WTC11 (cell line): Measurements from ENCODE around the gene TBX5. TPM values are rescaled to one million over a fixed set of nuclear protein-coding genes. Genes with fewer than 3 reads are reported as not detected.

ENCODE experiments used
- ATAC-seq: fragments of 200-7000 bp; cut with Tn5 transposase; 2 replicates; pipeline ENCODE4 v1.10.0; 2021; ENCODE audit warnings: mild to moderate bottlenecking, moderate library complexity
- CTCF ChIA-PET: fragments of 300-600 bp; sonication (Branson Sonifier 250); formaldehyde crosslinking; loops from one replicate; lab custom pipeline; 2021; ENCODE audit warnings: antibody characterized with exemption; lab: Charles Lee
- POLR2A ChIA-PET: fragments of 350-600 bp; sonication (Branson Sonifier 250); formaldehyde crosslinking; loops from one replicate; lab custom pipeline; 2021; ENCODE audit warnings: antibody characterized with exemption; lab: Charles Lee
- DNase-seq: peaks from one replicate; pipeline ENCODE4 v3.0.0; 2021; ENCODE audit warnings: low spot score
- H3K27ac Mint-ChIP-seq: 2 replicates; pipeline ENCODE4 v1.8.0; 2021; ENCODE audit warnings: mixed read lengths
- H3K27me3 Mint-ChIP-seq: 2 replicates; pipeline ENCODE4 v1.8.0; 2021; ENCODE audit warnings: low read depth, mild to moderate bottlenecking, moderate library complexity, mixed read lengths
- H3K36me3 Mint-ChIP-seq: 2 replicates; pipeline ENCODE4 v1.8.0; 2021; ENCODE audit warnings: mixed read lengths
- H3K4me1 Mint-ChIP-seq: 2 replicates; pipeline ENCODE4 v1.8.0; 2022; ENCODE audit warnings: mixed read lengths
- H3K4me3 Mint-ChIP-seq: 2 replicates; pipeline ENCODE4 v1.8.0; 2021; ENCODE audit warnings: mild to moderate bottlenecking, moderate library complexity, mixed read lengths
- H3K9me3 Mint-ChIP-seq: 2 replicates; pipeline ENCODE4 v1.8.0; 2021; ENCODE audit warnings: mixed read lengths
- CREM ChIP-seq: sonication (generic); formaldehyde crosslinking; IDR thresholded peaks from 2 replicates; pipeline ENCODE4 v1.8.1; 2022; ENCODE audit warnings: mild to moderate bottlenecking, missing genetic modification reagents, moderate library complexity
- E2F5 ChIP-seq: sonication (generic); formaldehyde crosslinking; IDR thresholded peaks from 2 replicates; pipeline ENCODE4 v1.8.1; 2022; ENCODE audit warnings: mild to moderate bottlenecking, moderate library complexity, missing genetic modification reagents
- ETV6 ChIP-seq: sonication (generic); formaldehyde crosslinking; IDR thresholded peaks from 2 replicates; pipeline ENCODE4 v1.8.1; 2022; ENCODE audit warnings: mild to moderate bottlenecking, missing genetic modification reagents
- FOXK1 ChIP-seq: sonication (generic); formaldehyde crosslinking; IDR thresholded peaks from 2 replicates; pipeline ENCODE4 v1.8.0; 2022; ENCODE audit warnings: mild to moderate bottlenecking, moderate library complexity, missing genetic modification reagents
- HMGXB4 ChIP-seq: sonication (generic); formaldehyde crosslinking; IDR thresholded peaks from 2 replicates; pipeline ENCODE4 v1.8.1; 2023; ENCODE audit warnings: mild to moderate bottlenecking, moderate library complexity, missing genetic modification reagents
- MAX ChIP-seq: sonication (generic); formaldehyde crosslinking; IDR thresholded peaks from 2 replicates; pipeline ENCODE4 v1.8.0; 2022; ENCODE audit warnings: mild to moderate bottlenecking, missing genetic modification reagents
- NR2C2 ChIP-seq: sonication (generic); formaldehyde crosslinking; IDR thresholded peaks from 2 replicates; pipeline ENCODE4 v1.8.0; 2022; ENCODE audit warnings: mild to moderate bottlenecking, missing genetic modification reagents
- SOX15 ChIP-seq: fragments of 250-450 bp; sonication (Bioruptor Pico); IDR thresholded peaks from 2 replicates; pipeline ENCODE4 v1.9.0; 2021; ENCODE audit warnings: mild to moderate bottlenecking
- SP1 ChIP-seq: sonication (generic); formaldehyde crosslinking; conservative IDR thresholded peaks from 2 replicates; pipeline ENCODE4 v1.8.1; 2022; ENCODE audit warnings: missing genetic modification reagents
- USF1 ChIP-seq: sonication (generic); formaldehyde crosslinking; IDR thresholded peaks from 2 replicates; pipeline ENCODE4 v1.8.0; 2022; ENCODE audit warnings: mild to moderate bottlenecking, missing genetic modification reagents
- ZBTB43 ChIP-seq: sonication (generic); formaldehyde crosslinking; IDR thresholded peaks from 2 replicates; pipeline ENCODE4 v1.8.1; 2023; ENCODE audit warnings: mild to moderate bottlenecking, missing genetic modification reagents
- ZNF232 ChIP-seq: sonication (generic); formaldehyde crosslinking; IDR thresholded peaks from 2 replicates; pipeline ENCODE4 v1.8.0; 2022; ENCODE audit warnings: mild to moderate bottlenecking, missing genetic modification reagents
- ZNF423 ChIP-seq: fragments of 250-450 bp; sonication (Bioruptor Pico); IDR thresholded peaks from 2 replicates; pipeline ENCODE4 v2.1.2; 2022; ENCODE audit warnings: mild to moderate bottlenecking, moderate library complexity
- total RNA-seq: library from RNA; stranded (reverse); gene quantifications from 3 replicates; pipeline ENCODE4 v1.2.3, GENCODE V29; 2021
- TF ChIP-seq, protein P1 (sequence below): fragments of 250-450 bp; sonication (Bioruptor Pico); IDR thresholded peaks from 2 replicates; pipeline ENCODE4 v1.9.0; 2021; ENCODE audit warnings: mild to moderate bottlenecking
- TF ChIP-seq, protein P2 (sequence below): sonication (generic); formaldehyde crosslinking; IDR thresholded peaks from 2 replicates; pipeline ENCODE4 v1.8.1; 2023; ENCODE audit warnings: mild to moderate bottlenecking, missing genetic modification reagents, moderate library complexity
- TF ChIP-seq, protein P3 (sequence below): sonication (generic); formaldehyde crosslinking; IDR thresholded peaks from 2 replicates; pipeline ENCODE4 v1.8.0; 2022; ENCODE audit warnings: missing genetic modification reagents

TBX5 gene
- total RNA-seq, 1 experiment from 2014 or later, result 0.33 TPM

- TF ChIP-seq, protein P1, sequence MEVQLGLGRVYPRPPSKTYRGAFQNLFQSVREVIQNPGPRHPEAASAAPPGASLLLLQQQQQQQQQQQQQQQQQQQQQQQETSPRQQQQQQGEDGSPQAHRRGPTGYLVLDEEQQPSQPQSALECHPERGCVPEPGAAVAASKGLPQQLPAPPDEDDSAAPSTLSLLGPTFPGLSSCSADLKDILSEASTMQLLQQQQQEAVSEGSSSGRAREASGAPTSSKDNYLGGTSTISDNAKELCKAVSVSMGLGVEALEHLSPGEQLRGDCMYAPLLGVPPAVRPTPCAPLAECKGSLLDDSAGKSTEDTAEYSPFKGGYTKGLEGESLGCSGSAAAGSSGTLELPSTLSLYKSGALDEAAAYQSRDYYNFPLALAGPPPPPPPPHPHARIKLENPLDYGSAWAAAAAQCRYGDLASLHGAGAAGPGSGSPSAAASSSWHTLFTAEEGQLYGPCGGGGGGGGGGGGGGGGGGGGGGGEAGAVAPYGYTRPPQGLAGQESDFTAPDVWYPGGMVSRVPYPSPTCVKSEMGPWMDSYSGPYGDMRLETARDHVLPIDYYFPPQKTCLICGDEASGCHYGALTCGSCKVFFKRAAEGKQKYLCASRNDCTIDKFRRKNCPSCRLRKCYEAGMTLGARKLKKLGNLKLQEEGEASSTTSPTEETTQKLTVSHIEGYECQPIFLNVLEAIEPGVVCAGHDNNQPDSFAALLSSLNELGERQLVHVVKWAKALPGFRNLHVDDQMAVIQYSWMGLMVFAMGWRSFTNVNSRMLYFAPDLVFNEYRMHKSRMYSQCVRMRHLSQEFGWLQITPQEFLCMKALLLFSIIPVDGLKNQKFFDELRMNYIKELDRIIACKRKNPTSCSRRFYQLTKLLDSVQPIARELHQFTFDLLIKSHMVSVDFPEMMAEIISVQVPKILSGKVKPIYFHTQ (CRISPR knock-in tag), result no peak
- TF ChIP-seq E2F5, result no peak
- TF ChIP-seq, all 79 proteins: peak for 0
These were observed 5.6 kb downstream of the TBX5 start (continued) for GRCh38 chr12:114400361-114400811.

DNA sequence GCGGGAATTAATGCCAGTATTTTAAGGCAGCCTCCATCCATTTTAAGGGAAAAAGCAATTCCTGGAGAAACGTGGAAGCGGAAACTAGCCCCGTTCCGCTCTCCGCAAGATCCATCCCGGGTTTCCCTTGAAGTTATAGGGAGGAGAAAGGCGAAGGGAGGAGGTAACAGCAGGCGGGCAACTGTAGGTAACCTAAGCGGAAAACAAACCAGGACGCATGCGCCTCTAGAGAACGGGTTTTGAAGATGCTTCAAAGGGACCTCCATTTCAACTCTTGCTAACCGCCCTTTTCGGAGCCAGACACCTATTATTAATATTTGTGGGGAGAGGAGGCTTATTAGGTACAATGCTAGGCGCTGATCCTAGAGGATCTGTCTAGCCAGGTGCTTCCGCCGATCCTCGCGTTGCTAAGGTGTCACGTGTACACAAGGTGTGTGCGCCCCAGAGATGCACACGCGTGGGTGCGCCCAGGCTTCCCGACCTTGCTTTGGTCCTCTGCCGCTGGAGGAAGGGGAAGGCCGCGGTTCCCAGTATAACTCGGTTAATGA, 6.2 kb downstream of the TBX5 start:
- POLR2A ChIA-PET, result no interaction called here
- DNase-seq (peak; percentile 93), ATAC-seq (peak; percentile 35)
- Mint-ChIP-seq H3K27me3 (peaks cover 100% of the 10 kb centered on the region), H3K4me1 (peaks cover 73% of the 10 kb centered on the region), H3K4me3 (peak overlapping the region; percentile 56), H3K27ac (no peak overlapping the region), H3K36me3 (no peaks in the 10 kb centered on the region), H3K9me3 (no peaks in the 10 kb centered on the region)
- CTCF ChIA-PET, result no interaction called here
- TF ChIP-seq ZNF423 (CRISPR knock-in tag) (no peak), ETV6 (CRISPR knock-in tag) (0 out of 2 replicates have a peak, but pooled peaks have one; percentile 32), USF1 (peak; percentile 62), ZBTB43 (CRISPR knock-in tag) (0 out of 2 replicates have a peak, but pooled peaks have one; percentile 22), HMGXB4 (CRISPR knock-in tag) (no peak), SOX15 (no peak), CREM (CRISPR knock-in tag) (0 out of 2 replicates have a peak, but pooled peaks have one; percentile 50), FOXK1 (peak; percentile 57; the same call in 1 of the 2 replicates), MAX (peak; percentile 32; the same call in 1 of the 2 replicates), NR2C2 (CRISPR knock-in tag) (no peak), SP1 (peak; percentile 65), ZNF232 (CRISPR knock-in tag) (0 out of 2 replicates have a peak, but pooled peaks have one; percentile 20)
- TF ChIP-seq, protein P2, sequence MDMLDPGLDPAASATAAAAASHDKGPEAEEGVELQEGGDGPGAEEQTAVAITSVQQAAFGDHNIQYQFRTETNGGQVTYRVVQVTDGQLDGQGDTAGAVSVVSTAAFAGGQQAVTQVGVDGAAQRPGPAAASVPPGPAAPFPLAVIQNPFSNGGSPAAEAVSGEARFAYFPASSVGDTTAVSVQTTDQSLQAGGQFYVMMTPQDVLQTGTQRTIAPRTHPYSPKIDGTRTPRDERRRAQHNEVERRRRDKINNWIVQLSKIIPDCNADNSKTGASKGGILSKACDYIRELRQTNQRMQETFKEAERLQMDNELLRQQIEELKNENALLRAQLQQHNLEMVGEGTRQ, result 0 out of 2 replicates have a peak, but pooled peaks have one; percentile 48
- TF ChIP-seq, protein P3, sequence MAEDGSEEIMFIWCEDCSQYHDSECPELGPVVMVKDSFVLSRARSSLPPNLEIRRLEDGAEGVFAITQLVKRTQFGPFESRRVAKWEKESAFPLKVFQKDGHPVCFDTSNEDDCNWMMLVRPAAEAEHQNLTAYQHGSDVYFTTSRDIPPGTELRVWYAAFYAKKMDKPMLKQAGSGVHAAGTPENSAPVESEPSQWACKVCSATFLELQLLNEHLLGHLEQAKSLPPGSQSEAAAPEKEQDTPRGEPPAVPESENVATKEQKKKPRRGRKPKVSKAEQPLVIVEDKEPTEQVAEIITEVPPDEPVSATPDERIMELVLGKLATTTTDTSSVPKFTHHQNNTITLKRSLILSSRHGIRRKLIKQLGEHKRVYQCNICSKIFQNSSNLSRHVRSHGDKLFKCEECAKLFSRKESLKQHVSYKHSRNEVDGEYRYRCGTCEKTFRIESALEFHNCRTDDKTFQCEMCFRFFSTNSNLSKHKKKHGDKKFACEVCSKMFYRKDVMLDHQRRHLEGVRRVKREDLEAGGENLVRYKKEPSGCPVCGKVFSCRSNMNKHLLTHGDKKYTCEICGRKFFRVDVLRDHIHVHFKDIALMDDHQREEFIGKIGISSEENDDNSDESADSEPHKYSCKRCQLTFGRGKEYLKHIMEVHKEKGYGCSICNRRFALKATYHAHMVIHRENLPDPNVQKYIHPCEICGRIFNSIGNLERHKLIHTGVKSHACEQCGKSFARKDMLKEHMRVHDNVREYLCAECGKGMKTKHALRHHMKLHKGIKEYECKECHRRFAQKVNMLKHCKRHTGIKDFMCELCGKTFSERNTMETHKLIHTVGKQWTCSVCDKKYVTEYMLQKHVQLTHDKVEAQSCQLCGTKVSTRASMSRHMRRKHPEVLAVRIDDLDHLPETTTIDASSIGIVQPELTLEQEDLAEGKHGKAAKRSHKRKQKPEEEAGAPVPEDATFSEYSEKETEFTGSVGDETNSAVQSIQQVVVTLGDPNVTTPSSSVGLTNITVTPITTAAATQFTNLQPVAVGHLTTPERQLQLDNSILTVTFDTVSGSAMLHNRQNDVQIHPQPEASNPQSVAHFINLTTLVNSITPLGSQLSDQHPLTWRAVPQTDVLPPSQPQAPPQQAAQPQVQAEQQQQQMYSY (CRISPR knock-in tag), result peak; percentile 100
